Nephron (organoid): ENCODE results near the gene YARS1.
A peak's percentile ranks its signal among the peaks of the same experiment; 100 is the strongest.

ENCODE experiments used
- H3K27ac Mint-ChIP-seq, 3 experiments: 2 replicates each; pipeline ENCODE4 v1.8.0; 2020; ENCODE audit warnings: mixed read lengths in 3 of 3, mild to moderate bottlenecking in 2 of 3, moderate library complexity in 1 of 3
- H3K27me3 Mint-ChIP-seq: 2 replicates; pipeline ENCODE4 v1.8.0; 2021; ENCODE audit warnings: low read depth, mild to moderate bottlenecking, moderate library complexity, mixed read lengths
- H3K36me3 Mint-ChIP-seq: 2 replicates; pipeline ENCODE4 v1.8.0; 2020; ENCODE audit warnings: low read depth, mixed read lengths
- H3K4me1 Mint-ChIP-seq: 2 replicates; pipeline ENCODE4 v1.8.0; 2020; ENCODE audit warnings: mixed read lengths
- H3K4me3 Mint-ChIP-seq, 3 experiments: 2 replicates each; pipeline ENCODE4 v1.8.0; 2020; ENCODE audit warnings: mild to moderate bottlenecking in 3 of 3, mixed read lengths in 3 of 3, moderate library complexity in 2 of 3
- H3K9me3 Mint-ChIP-seq: 2 replicates; pipeline ENCODE4 v1.8.0; 2020; ENCODE audit warnings: mixed read lengths
- TF ChIP-seq, protein P1 (sequence below), 3 experiments: fragments of 200-600 bp; sonication (generic); IDR thresholded peaks; one replicate each; pipeline ENCODE4 v1.5.0; 2021; ENCODE audit warnings: antibody characterized with exemption in 3 of 3; ENCODE audit not compliant: unreplicated experiment in 3 of 3

The YARS1 gene

DNA sequence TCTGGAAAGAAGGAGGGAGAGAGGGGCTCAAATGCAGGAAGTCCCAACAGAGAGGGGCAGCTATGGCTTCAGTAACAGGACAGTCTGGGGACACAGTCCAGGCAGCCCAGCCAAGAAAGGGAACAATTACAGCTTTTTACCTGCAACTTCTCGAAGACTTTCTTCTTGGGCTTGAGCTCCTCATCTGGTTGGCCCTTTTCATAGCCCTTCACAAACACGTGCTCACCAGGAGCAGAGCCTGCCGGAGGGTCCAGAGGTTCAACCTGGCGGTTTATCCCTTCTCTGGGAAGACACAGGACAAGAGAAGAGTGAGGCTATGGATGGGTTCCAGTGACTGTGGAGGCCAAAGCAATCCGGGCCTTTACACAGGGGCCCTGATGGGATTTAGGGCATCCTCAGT is 37.9 kb downstream of the YARS1 start:
- no peak overlapping the region for H3K27ac Mint-ChIP-seq
- H3K4me3 Mint-ChIP-seq: no peak overlapping the region
- TF ChIP-seq, protein P1, sequence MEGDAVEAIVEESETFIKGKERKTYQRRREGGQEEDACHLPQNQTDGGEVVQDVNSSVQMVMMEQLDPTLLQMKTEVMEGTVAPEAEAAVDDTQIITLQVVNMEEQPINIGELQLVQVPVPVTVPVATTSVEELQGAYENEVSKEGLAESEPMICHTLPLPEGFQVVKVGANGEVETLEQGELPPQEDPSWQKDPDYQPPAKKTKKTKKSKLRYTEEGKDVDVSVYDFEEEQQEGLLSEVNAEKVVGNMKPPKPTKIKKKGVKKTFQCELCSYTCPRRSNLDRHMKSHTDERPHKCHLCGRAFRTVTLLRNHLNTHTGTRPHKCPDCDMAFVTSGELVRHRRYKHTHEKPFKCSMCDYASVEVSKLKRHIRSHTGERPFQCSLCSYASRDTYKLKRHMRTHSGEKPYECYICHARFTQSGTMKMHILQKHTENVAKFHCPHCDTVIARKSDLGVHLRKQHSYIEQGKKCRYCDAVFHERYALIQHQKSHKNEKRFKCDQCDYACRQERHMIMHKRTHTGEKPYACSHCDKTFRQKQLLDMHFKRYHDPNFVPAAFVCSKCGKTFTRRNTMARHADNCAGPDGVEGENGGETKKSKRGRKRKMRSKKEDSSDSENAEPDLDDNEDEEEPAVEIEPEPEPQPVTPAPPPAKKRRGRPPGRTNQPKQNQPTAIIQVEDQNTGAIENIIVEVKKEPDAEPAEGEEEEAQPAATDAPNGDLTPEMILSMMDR (IDR thresholded peaks at IDR 0.05; ENCODE audit: unreplicated experiment in 3 of 3): no peak
- H3K36me3 Mint-ChIP-seq: peaks cover 51% of the 10 kb centered on the region
- H3K27me3 Mint-ChIP-seq: no peaks in the 10 kb centered on the region
- peaks cover 15% of the 10 kb centered on the region for H3K4me1 Mint-ChIP-seq
- no peaks in the 10 kb centered on the region for H3K9me3 Mint-ChIP-seq

GRCh38 chr1:32775640-32776337 is 41.4 kb downstream of the YARS1 start:
- H3K27me3 Mint-ChIP-seq: no peaks in the 10 kb centered on the region
- no peak overlapping the region for H3K4me3 Mint-ChIP-seq
- no peaks in the 10 kb centered on the region for H3K9me3 Mint-ChIP-seq
- TF ChIP-seq, protein P1 (IDR thresholded peaks at IDR 0.05; ENCODE audit: unreplicated experiment in 3 of 3): no peak
- peak overlapping the region in 2 of 3 experiments; percentile 45 to 56 for H3K27ac Mint-ChIP-seq
- peaks cover 35% of the 10 kb centered on the region for H3K4me1 Mint-ChIP-seq
- H3K36me3 Mint-ChIP-seq: peaks cover 49% of the 10 kb centered on the region

DNA sequence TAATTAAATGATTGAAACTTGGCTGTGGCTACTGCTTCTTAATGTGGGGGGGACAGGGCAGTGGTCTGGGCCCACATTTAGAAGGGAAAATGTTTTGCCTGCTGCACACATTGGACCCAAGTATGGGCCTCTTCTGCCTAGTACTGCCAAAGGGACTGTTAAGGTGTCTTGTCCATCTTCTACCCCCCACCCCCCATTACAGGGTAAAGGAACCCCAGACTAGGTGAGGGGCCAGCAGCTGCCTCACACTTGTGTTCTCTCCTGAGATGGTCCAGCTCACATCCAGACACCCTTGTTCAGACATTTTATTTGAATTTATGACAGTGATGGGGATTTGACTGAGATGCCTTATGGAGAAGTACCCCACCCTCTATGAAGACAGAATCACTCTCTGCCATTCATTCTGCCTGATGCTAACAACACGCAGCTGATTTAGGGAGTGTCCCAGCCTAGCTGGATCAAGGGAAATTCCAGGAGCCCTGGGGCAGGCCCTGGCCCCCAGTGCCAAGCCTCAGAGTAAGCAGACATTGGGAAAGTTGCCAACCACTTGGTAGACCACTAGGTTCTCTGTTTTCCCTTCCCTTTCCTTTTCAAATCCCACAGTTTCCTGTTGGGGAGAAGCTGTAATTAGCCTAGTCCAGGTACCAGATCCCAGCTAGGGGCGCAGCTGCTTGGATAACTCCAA is 42.1 kb downstream of the YARS1 start:
- Mint-ChIP-seq H3K9me3 (no peaks in the 10 kb centered on the region), H3K36me3 (peaks cover 42% of the 10 kb centered on the region), H3K4me1 (peaks cover 35% of the 10 kb centered on the region), H3K27me3 (no peaks in the 10 kb centered on the region), H3K27ac (peak overlapping the region; percentile 3 to 56 (median 30)), H3K4me3 (no peak overlapping the region)
- TF ChIP-seq, protein P1 (IDR thresholded peaks at IDR 0.05; ENCODE audit: unreplicated experiment in 3 of 3): no peak

- Mint-ChIP-seq H3K4me1 (peaks cover 37% of the 10 kb centered on the region), H3K27ac (peak overlapping the region; percentile 43 to 69 (median 68)), H3K27me3 (no peaks in the 10 kb centered on the region), H3K4me3 (no peak overlapping the region), H3K9me3 (no peaks in the 10 kb centered on the region), H3K36me3 (peaks cover 37% of the 10 kb centered on the region)
- TF ChIP-seq, protein P1 (IDR thresholded peaks at IDR 0.05; ENCODE audit: unreplicated experiment in 3 of 3): no peak
Measured at GRCh38 chr1:32774464-32774808, 42.7 kb downstream of the YARS1 start.

- Mint-ChIP-seq H3K27me3 (no peaks in the 10 kb centered on the region), H3K4me3 (no peak overlapping the region), H3K9me3 (no peaks in the 10 kb centered on the region), H3K4me1 (peaks cover 40% of the 10 kb centered on the region), H3K27ac (peak overlapping the region; percentile 43 to 69 (median 68)), H3K36me3 (peaks cover 35% of the 10 kb centered on the region)
- TF ChIP-seq, protein P1 (IDR thresholded peaks at IDR 0.05; ENCODE audit: unreplicated experiment in 3 of 3): no peak
Measured at GRCh38 chr1:32773764-32774463, 43.2 kb downstream of the YARS1 start.
